HG02588 (cell line): ENCODE measurements around the gene BICC1.

Source experiments
- ATAC-seq: cut with Tn5 transposase; IDR thresholded peaks from one replicate; pipeline ENCODE4 v1.9.1; 2021; ENCODE audit warnings: mild to moderate bottlenecking, moderate library complexity; ENCODE audit not compliant: unreplicated experiment

BICC1 gene

GRCh38 chr10:58773944-58774343 is 261.3 kb downstream of the BICC1 start:
- no peak for ATAC-seq

GRCh38 chr10:58775960-58776567 is 263.4 kb downstream of the BICC1 start:
- ATAC-seq: no peak

DNA sequence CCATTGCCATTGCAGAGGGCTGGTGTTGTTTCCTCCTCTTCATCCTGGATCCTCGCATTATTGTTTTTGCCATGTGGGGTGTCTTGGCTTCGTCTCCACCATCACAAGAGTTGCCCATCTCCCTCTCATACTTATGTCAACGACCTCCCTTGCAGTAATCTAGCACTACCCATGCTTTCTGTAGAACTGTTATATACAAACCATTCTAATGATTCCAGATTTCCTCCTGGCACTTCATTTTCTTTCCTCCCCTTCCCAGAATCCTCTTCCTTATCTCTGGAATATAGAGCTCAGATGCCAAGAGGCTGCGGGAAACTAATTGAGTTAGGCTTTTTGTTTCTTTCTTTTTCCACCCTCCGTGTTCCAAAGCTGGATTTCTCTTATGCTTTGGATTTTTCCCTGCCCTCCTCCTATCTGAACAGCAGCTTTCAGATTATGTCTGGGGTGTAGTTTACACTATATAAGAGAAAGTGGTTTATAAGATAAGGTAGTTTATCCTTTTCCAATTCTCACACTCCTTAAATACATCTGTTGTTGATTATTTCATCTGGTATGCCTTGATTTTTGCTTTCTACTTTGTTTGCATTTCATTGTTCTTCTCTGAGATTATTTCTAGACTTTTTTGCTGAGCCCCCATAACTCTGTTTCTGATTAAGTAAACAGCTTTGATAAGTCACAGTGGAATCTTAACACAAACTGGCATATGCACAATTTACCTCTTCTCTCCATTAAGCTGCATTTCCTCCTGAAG is 264.1 kb downstream of the BICC1 start:
- ATAC-seq: no peak

DNA sequence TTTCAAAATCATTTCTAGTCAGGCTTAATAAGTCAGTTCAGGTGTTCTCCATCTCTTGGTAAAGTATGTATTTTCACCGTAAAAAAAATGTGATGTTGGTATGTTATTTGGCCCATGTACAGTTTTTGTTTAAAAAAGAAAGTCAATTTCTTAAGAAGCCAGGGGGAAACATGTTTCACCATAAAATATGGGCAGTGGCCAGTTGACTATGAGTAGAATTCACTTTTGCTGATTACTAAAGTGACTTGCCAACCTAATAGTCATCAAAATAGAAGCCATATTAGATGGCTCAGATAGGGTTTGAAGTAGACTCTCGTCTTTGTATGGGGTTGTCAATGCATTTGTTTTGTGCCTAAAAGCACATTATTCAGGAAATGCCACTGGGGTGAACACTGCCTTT is 266.3 kb downstream of the BICC1 start:
- no peak for ATAC-seq

DNA sequence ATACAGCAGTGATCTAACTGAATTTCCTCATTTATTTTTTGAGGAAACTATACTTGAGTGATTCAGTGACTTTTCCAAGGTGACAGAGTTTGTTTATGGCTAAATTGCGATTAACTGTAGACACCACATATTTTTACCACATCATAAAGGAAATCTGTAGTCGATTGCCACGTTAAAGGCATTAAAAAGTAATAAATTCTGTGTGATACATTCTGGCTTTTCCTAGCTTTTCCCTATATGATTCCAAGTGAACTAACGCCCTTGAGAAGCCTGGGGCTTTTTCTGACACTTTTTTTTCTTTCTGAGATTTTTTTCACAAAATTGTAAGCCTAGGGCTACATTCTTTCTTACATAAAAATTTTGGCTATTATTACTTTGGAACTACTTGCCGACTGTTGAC is 266.9 kb downstream of the BICC1 start:
- ATAC-seq: no peak

- ATAC-seq: no peak
Measured at GRCh38 chr10:58780476-58780875, 267.8 kb downstream of the BICC1 start.

GRCh38 chr10:58781873-58782488 is 269.3 kb downstream of the BICC1 start:
- ATAC-seq: no peak

- no peak for ATAC-seq
Measured at GRCh38 chr10:58782876-58783851, 270.5 kb downstream of the BICC1 start.

DNA sequence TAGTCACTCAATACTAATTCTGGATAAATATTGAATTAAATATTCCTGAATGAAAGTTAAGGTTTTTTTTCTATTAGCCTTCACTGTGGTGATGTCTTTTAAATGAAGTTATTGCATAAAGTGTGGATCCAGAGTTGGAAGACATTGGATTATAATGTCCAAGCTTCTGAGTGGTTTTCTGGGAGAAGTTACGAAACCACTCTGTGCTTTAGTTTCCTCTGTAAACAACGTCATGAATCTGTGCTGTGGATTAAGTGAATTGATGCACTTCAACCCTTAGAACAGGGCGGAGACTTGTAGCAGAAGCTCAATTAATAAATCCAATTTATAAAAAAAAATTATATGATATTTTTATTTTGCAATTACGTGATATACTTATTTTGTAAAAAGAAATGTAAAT is 271.7 kb downstream of the BICC1 start:
- ATAC-seq: no peak

- ATAC-seq: no peak
Measured at GRCh38 chr10:58785354-58785753, 272.7 kb downstream of the BICC1 start.

DNA sequence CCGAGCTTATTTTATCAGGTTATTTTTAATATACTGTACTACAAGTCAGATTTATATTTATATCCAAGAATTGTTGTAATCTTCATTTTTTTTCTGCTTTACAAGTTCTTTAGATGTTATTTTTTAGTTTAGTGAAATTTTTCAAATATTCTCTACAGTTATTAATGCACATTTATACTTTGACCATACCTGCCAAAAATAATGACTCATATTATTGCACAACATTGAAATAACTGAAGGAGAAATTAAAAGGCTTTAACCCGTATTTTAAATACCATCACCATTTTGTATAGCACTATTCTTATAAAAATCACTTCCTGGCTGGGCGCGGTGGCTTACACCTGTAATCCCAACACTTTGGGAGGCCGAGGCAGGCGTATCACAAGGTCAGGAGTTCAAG is 278.5 kb downstream of the BICC1 start:
- no peak for ATAC-seq

DNA sequence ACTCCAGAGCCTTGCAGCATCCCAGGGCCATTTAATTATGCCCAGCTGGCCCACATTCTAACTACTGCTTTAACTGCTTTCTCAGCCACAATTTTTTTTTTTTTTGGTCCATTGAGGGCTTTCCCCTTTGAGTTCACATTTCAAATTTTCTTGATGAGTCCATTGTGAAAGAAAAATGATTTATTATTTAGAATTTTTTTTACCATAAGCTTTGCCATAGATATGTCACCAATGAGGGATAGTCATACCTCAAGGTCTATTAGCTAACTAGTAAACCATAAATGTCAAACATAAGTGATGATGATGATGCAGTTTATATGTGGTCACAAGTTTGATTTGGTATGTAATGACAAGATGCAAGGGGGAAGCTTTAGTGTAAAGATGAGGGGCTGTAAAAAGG is 282.9 kb downstream of the BICC1 start:
- ATAC-seq: no peak

- no peak for ATAC-seq
Measured at GRCh38 chr10:58796242-58796641, 283.6 kb downstream of the BICC1 start.

DNA sequence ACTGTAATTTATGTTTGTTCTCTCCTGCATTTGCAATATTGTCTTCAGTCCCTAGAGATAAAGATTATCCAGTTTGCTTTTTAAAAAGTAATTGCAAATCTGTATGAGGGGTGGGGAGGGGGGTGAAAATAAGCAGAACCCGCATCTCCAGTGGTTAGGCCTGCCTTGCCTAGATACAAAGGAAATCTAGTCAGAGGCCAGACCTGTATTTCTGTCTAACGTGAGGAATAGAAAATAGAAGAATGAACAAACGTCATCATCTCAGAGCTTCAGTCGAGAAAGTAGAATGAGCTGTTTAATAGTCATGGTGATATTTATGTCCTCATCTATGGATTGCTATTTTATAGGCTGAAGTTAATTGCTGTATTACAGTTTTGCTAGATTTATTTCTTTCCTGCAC is 284.2 kb downstream of the BICC1 start:
- no peak for ATAC-seq

DNA sequence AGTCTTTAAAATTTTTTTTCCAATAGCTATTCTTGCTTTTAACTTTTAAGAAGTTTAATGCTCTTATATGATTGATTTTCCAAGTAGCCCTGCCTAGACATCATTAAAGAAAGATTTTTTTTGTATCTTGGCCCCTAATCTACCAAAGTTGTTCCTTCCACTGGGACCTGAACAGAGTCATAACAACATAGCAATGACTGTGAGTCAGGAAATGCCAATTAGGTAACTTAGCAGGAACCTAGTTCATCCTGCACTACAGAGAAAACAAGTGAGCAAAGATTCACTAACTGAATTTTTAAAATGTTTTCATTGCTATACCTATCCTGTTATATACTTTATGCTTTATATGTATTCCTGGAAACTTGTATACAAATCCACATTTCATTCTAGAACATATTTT is 284.7 kb downstream of the BICC1 start:
- ATAC-seq: no peak

DNA sequence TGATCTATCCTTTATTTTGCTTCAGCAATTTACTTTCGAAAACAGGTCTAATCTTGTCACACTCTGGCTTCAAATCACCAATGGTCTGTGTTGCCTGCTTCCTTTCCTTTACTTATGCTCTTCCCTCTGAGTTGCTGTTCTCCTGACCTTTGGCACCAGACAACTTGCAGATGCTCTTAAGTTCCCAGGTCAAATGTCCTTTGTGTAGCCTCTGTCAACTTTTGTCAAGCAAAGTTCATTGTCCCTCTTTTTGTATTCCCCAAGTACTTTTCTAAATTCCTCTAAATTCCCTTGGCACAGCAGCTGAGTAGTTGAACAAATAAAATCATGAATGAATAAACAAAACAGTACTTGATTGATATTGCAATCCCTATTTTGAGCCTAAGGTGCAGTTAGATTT is 289.4 kb downstream of the BICC1 start:
- no peak for ATAC-seq

GRCh38 chr10:58806323-58806722 is 293.7 kb downstream of the BICC1 start:
- ATAC-seq: no peak

GRCh38 chr10:58806970-58807628 is 294.4 kb downstream of the BICC1 start:
- ATAC-seq: no peak

- ATAC-seq: no peak
Measured at GRCh38 chr10:58807629-58808022, 295.0 kb downstream of the BICC1 start.

- ATAC-seq: no peak
Measured at GRCh38 chr10:58810751-58811150, 298.1 kb downstream of the BICC1 start.

DNA sequence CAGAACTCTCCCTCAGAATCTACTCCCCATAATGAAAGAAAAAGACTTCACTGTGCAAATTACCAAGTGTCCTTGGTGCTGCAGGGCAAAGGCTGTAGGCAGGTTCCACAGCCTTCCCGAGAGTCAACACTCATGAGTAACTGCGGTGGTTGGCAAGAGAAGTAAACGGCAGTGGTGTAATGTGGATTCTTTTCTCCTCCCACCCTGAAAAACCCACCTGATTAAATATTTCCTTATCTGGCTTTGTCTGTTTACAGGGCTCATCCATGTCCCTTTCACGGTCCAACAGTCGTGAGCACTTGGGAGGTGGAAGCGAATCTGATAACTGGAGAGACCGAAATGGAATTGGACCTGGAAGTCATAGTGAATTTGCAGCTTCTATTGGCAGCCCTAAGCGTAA is 300.9 kb downstream of the BICC1 start:
- ATAC-seq: no peak
